PC-9 (cell line): ENCODE measurements around the gene YPEL1. TPM values are rescaled to one million over a fixed set of nuclear protein-coding genes. Genes with fewer than 3 reads are reported as not detected.

Experiments used
- BruUV-seq: library from RNA; stranded (reverse); fragments of 400-500 nt; replicated peaks from 2 replicates; lab custom pipeline; 2021; lab: Mats Ljungman, UMichigan
- CTCF ChIA-PET: fragments of 300-600 bp; sonication (Branson Sonifier 250); formaldehyde crosslinking; loops from one replicate; lab custom pipeline; 2022; ENCODE audit warnings: antibody characterized with exemption; lab: Charles Lee
- POLR2A ChIA-PET: fragments of 300-600 bp; sonication (Branson Sonifier 250); formaldehyde crosslinking; loops from one replicate; lab custom pipeline; 2022; ENCODE audit warnings: antibody characterized with exemption; ENCODE audit not compliant: unreplicated experiment; lab: Charles Lee
- DNase-seq, 2 experiments: peaks; one replicate each; pipeline versions ENCODE4 v3.0.0 to v3.0.0-alpha.2; 2015 to 2022; ENCODE audit warnings: mixed read lengths in 1 of 2
- H2AFZ ChIP-seq: fragments of 200-600 bp; sonication (generic); 2 replicates; pipeline ENCODE4 v1.8.1; 2017; ENCODE audit warnings: antibody characterized with exemption
- H3F3A ChIP-seq: fragments of 200-600 bp; sonication (generic); 2 replicates; pipeline ENCODE4 v1.8.1; 2017; ENCODE audit warnings: antibody characterized with exemption, mild to moderate bottlenecking, low read depth; ENCODE audit not compliant: insufficient read depth
- H3K27ac ChIP-seq: fragments of 200-600 bp; sonication (generic); 2 replicates; pipeline ENCODE4 v1.6.1; 2016; ENCODE audit warnings: mixed run types
- H3K27me3 ChIP-seq: fragments of 200-600 bp; sonication (generic); 2 replicates; pipeline ENCODE4 v1.6.1; 2016; ENCODE audit warnings: low read depth, mixed run types; ENCODE audit not compliant: insufficient read depth
- H3K36me3 ChIP-seq: fragments of 200-600 bp; sonication (generic); 2 replicates; pipeline ENCODE4 v1.6.1; 2016; ENCODE audit warnings: low read depth, mixed run types
- H3K4me1 ChIP-seq: fragments of 200-600 bp; sonication (generic); replicated peaks from 2 replicates; pipeline ENCODE4 v1.6.1; 2016; ENCODE audit warnings: mixed run types; ENCODE audit not compliant: insufficient read depth
- H3K4me2 ChIP-seq: fragments of 200-600 bp; sonication (generic); 2 replicates; pipeline ENCODE4 v1.6.1; 2017; ENCODE audit warnings: mixed run types
- H3K4me3 ChIP-seq: fragments of 200-600 bp; sonication (generic); 2 replicates; pipeline ENCODE4 v1.6.1; 2016; ENCODE audit warnings: mixed run types
- H3K79me2 ChIP-seq: fragments of 200-600 bp; sonication (generic); 2 replicates; pipeline ENCODE4 v1.6.1; 2017; ENCODE audit warnings: low read depth, mixed run types
- H3K9me2 ChIP-seq: fragments of 200-600 bp; sonication (generic); 2 replicates; pipeline ENCODE4 v1.8.1; 2017; ENCODE audit warnings: mild to moderate bottlenecking; ENCODE audit not compliant: insufficient read depth
- H3K9me3 ChIP-seq: fragments of 200-600 bp; sonication (generic); 2 replicates; pipeline ENCODE4 v1.8.1; 2016; ENCODE audit warnings: low read depth; ENCODE audit not compliant: insufficient read depth
- H4K20me1 ChIP-seq: fragments of 200-600 bp; sonication (generic); 2 replicates; pipeline ENCODE4 v1.8.1; 2017; ENCODE audit not compliant: insufficient read depth
- CTCF ChIP-seq: fragments of 200-600 bp; sonication (generic); conservative IDR thresholded peaks from 2 replicates; pipeline ENCODE4 v1.6.1; 2017; ENCODE audit warnings: mixed run types, antibody characterized with exemption, mild to moderate bottlenecking, moderate library complexity
- EZH2 ChIP-seq: fragments of 200-600 bp; sonication (generic); IDR thresholded peaks from 2 replicates; pipeline ENCODE4 v1.8.0; 2017; ENCODE audit warnings: antibody characterized with exemption, low read depth
- intact Hi-C: fragments of 100-400 bp; cut with micrococcal nuclease; formaldehyde crosslinking; loops from one replicate; pipeline ENCODE4 v1.10.0; 2022; ENCODE audit not compliant: unreplicated experiment
- total RNA-seq: library from RNA; stranded (reverse); gene quantifications from 2 replicates; pipeline ENCODE4 v1.2.3, GENCODE V29; 2021

The YPEL1 gene
- total RNA-seq, 1 experiment from 2014 or later = 5.2 TPM

GRCh38 chr22:21703684-21704316, 31.8 kb downstream of the YPEL1 start:
- Histone ChIP-seq H3K27me3 (no peaks in the 10 kb centered on the region), H3K36me3 (no peaks in the 10 kb centered on the region), H3K4me1 (no peaks in the 10 kb centered on the region), H3K27ac (no peak overlapping the region), H3K9me3 (no peaks in the 10 kb centered on the region), H2AFZ (no peak overlapping the region), H3K4me2 (no peak overlapping the region), H4K20me1 (no peaks in the 10 kb centered on the region), H3K9me2 (no peaks in the 10 kb centered on the region), H3F3A (no peaks in the 10 kb centered on the region), H3K79me2 (no peaks in the 10 kb centered on the region), H3K4me3 (no peak overlapping the region)
- TF ChIP-seq CTCF = no peak
- TF ChIP-seq EZH2 = no peak
- DNase-seq = no peak
- BruUV-seq = no TSS peak
- POLR2A ChIA-PET = no interaction called here
- CTCF ChIA-PET = no interaction called here
- intact Hi-C loops = no loop called here

GRCh38 chr22:21702700-21703683, 32.6 kb downstream of the YPEL1 start:
- BruUV-seq = no TSS peak
- ChIA-PET CTCF (no interaction called here), POLR2A (no interaction called here)
- H4K20me1 ChIP-seq = no peaks in the 10 kb centered on the region
- no peak overlapping the region for H2AFZ ChIP-seq
- intact Hi-C loops = no loop called here
- DNase-seq = no peak
- no peaks in the 10 kb centered on the region for H3K4me1 ChIP-seq
- no peaks in the 10 kb centered on the region for H3K36me3 ChIP-seq
- H3K4me2 ChIP-seq = no peak overlapping the region
- no peaks in the 10 kb centered on the region for H3K27me3 ChIP-seq
- no peaks in the 10 kb centered on the region for H3F3A ChIP-seq
- no peaks in the 10 kb centered on the region for H3K9me2 ChIP-seq
- H3K79me2 ChIP-seq = no peaks in the 10 kb centered on the region
- TF ChIP-seq CTCF (no peak), EZH2 (no peak)
- H3K9me3 ChIP-seq = no peaks in the 10 kb centered on the region
- H3K4me3 ChIP-seq = no peak overlapping the region
- H3K27ac ChIP-seq = no peak overlapping the region

GRCh38 chr22:21702094-21702493, 33.5 kb downstream of the YPEL1 start:
- TF ChIP-seq EZH2 = no peak
- no peak for TF ChIP-seq CTCF
- CTCF ChIA-PET = no interaction called here
- Histone ChIP-seq H3K79me2 (no peaks in the 10 kb centered on the region), H3K27ac (no peak overlapping the region), H4K20me1 (no peaks in the 10 kb centered on the region), H3K9me2 (no peaks in the 10 kb centered on the region), H3K4me3 (no peak overlapping the region), H3K4me2 (no peak overlapping the region), H3K4me1 (no peaks in the 10 kb centered on the region), H3K27me3 (no peaks in the 10 kb centered on the region), H3K9me3 (no peaks in the 10 kb centered on the region), H2AFZ (no peak overlapping the region), H3F3A (no peaks in the 10 kb centered on the region), H3K36me3 (no peaks in the 10 kb centered on the region)
- POLR2A ChIA-PET = no interaction called here
- DNase-seq = no peak
- intact Hi-C loops = no loop called here
- no TSS peak for BruUV-seq
